HFFc6 (cell line): ENCODE data around the gene CLSTN2. TPM values are rescaled to one million over a fixed set of nuclear protein-coding genes. Genes with fewer than 3 reads are reported as not detected.

Source experiments
- DNase-seq: peaks from one replicate; pipeline ENCODE4 v3.0.0-alpha.2; 2018
- H3K27ac Mint-ChIP-seq: 2 replicates; pipeline ENCODE4 v1.8.0; 2020; ENCODE audit warnings: mild to moderate bottlenecking, mixed read lengths
- H3K27me3 Mint-ChIP-seq: 2 replicates; pipeline ENCODE4 v1.8.0; 2021; ENCODE audit warnings: mild to moderate bottlenecking, moderate library complexity, mixed read lengths; ENCODE audit not compliant: insufficient read depth
- H3K36me3 Mint-ChIP-seq: 2 replicates; pipeline ENCODE4 v1.8.0; 2021; ENCODE audit warnings: low read depth, mixed read lengths
- H3K4me1 Mint-ChIP-seq: 2 replicates; pipeline ENCODE4 v1.8.0; 2020; ENCODE audit warnings: low read depth, mixed read lengths
- H3K4me3 Mint-ChIP-seq: 2 replicates; pipeline ENCODE4 v1.8.0; 2020; ENCODE audit warnings: mild to moderate bottlenecking, moderate library complexity, mixed read lengths
- H3K9me3 Mint-ChIP-seq: 2 replicates; pipeline ENCODE4 v1.8.0; 2020; ENCODE audit warnings: mild to moderate bottlenecking, mixed read lengths
- CTCF ChIP-seq: fragments of 200-600 bp; sonication (generic); IDR thresholded peaks from 2 replicates; pipeline ENCODE4 v1.5.0; 2021; ENCODE audit warnings: antibody characterized with exemption, mild to moderate bottlenecking
- total RNA-seq, 6 experiments: library from RNA; stranded (reverse); fragmentation: NEBNext Ultra II Directional; extraction: Animal tissue kit (Norgen Biotek cat#: 25700); gene quantifications; 2 replicates in 1 of 6; 3 replicates in 5 of 6; pipeline ENCODE4 v1.2.3, GENCODE V29; 2021

Gene CLSTN2
- total RNA-seq, 6 experiments from 2014 or later, result 0.05 TPM; not detected in 5

DNA sequence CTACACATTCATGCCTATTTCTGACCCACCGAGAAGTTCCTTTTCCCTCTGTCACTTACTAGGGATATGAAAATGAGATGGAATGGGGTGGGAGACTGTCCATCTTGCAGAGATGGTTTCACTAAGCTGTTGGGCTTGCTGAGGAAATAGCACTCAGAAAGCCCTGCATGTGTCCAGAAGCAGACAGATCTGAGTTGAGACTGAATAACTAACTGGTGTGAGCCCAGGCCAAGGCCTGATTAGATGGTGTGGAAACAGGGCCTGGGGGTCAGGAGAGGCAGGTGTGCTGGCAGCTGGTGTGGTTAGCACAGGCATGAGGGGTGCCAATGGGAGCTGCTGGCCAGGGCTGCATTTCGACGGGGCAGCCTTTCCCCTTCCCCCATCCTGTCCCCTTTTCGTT, 72.1 kb downstream of the CLSTN2 start:
- no peak overlapping the region for H3K4me3 Mint-ChIP-seq
- H3K4me1 Mint-ChIP-seq, result no peaks in the 10 kb centered on the region
- no peak for TF ChIP-seq CTCF
- DNase-seq, result no peak
- H3K36me3 Mint-ChIP-seq, result no peaks in the 10 kb centered on the region; the same call in 1 of the 2 replicates
- peaks cover 28% of the 10 kb centered on the region for H3K9me3 Mint-ChIP-seq
- H3K27me3 Mint-ChIP-seq, result peaks cover 2% of the 10 kb centered on the region
- H3K27ac Mint-ChIP-seq, result no peak overlapping the region

- no peak overlapping the region for H3K27ac Mint-ChIP-seq
- no peaks in the 10 kb centered on the region for H3K36me3 Mint-ChIP-seq
- peaks cover 2% of the 10 kb centered on the region for H3K27me3 Mint-ChIP-seq
- no peak for DNase-seq
- peaks cover 35% of the 10 kb centered on the region for H3K9me3 Mint-ChIP-seq
- no peak for TF ChIP-seq CTCF
- no peak overlapping the region for H3K4me3 Mint-ChIP-seq
- H3K4me1 Mint-ChIP-seq, result no peaks in the 10 kb centered on the region
Measured at GRCh38 chr3:140007911-140008869, 73.2 kb downstream of the CLSTN2 start.

GRCh38 chr3:140010391-140010790, 75.4 kb downstream of the CLSTN2 start:
- peaks cover 3% of the 10 kb centered on the region for H3K27me3 Mint-ChIP-seq
- no peak overlapping the region for H3K4me3 Mint-ChIP-seq
- no peak for TF ChIP-seq CTCF
- H3K4me1 Mint-ChIP-seq, result no peaks in the 10 kb centered on the region
- no peak overlapping the region for H3K27ac Mint-ChIP-seq
- peaks cover 48% of the 10 kb centered on the region for H3K9me3 Mint-ChIP-seq
- no peak for DNase-seq
- no peaks in the 10 kb centered on the region; the same call in 1 of the 2 replicates for H3K36me3 Mint-ChIP-seq

DNA sequence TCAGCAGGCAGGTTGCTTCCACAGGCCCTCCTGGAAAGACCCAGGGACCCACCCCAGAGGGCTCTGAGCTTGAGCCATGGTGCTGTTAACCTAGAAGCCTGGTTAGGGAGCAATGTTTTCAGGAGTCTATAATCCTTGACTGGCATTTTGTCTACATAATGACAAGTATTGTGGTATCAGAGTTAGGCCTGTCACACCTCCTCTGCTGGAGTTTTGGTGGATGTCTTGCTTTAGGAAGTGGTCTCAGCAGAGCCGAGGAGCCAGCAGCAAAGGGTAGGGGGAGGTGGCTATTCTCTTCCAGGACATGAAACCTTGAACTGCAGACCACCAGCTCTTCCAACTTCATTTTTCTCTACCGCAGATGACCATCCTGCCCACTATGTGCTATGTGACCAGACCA, 76.1 kb downstream of the CLSTN2 start:
- H3K27me3 Mint-ChIP-seq, result peaks cover 3% of the 10 kb centered on the region
- DNase-seq, result no peak
- no peak overlapping the region for H3K4me3 Mint-ChIP-seq
- no peaks in the 10 kb centered on the region; the same call in 1 of the 2 replicates for H3K36me3 Mint-ChIP-seq
- H3K27ac Mint-ChIP-seq, result no peak overlapping the region
- H3K4me1 Mint-ChIP-seq, result no peaks in the 10 kb centered on the region
- no peak for TF ChIP-seq CTCF
- H3K9me3 Mint-ChIP-seq, result peaks cover 49% of the 10 kb centered on the region

DNA sequence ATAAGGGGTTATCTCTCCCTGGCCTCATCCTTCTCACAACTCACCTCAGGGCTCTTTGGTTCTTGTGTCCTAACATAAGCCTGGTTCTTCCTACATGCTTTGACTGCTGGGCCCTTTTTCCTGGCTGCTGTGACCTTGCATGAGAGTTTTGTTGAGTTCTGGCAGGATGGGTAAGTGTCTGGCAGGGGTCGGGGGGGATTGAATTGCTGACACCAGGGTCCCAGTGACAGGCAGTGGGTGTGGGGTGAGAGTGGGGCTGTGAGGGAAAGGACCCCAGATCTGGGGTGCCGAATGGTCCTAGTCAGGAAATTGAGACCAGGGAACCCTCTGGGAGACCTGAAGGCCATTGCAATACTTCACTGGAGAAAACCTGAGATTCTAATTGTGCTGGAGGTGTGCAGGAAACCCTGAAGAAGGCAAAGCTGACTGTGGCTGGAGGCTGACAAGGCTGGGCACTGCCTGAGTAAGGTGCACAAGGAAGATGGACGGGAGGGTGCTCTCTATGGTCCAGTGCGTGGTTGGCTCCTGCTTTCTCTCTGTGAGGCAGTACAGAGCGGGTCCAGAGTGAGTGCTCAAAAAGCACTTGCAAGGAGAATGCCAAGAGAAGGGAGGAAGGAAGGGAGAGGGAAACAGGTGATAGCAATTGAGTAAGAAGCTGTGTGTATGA, 76.8 kb downstream of the CLSTN2 start:
- H3K27ac Mint-ChIP-seq, result no peak overlapping the region

More for the DNA sequence above, 76.8 kb downstream of the CLSTN2 start:
- peaks cover 3% of the 10 kb centered on the region for H3K27me3 Mint-ChIP-seq
- no peaks in the 10 kb centered on the region; the same call in 1 of the 2 replicates for H3K36me3 Mint-ChIP-seq
- no peak for DNase-seq
- no peak for TF ChIP-seq CTCF
- H3K4me3 Mint-ChIP-seq, result no peak overlapping the region
- peaks cover 45% of the 10 kb centered on the region for H3K9me3 Mint-ChIP-seq
- H3K4me1 Mint-ChIP-seq, result no peaks in the 10 kb centered on the region
